T-cell (primary cell): ENCODE results near the gene PRTN3. TPM values are rescaled to one million over a fixed set of nuclear protein-coding genes. Genes with fewer than 3 reads are reported as not detected.

Experiments used
- ATAC-seq, 4 experiments: fragments of 200-7000 bp in 3 of 4; fragments of 150-1000 bp in 1 of 4; cut with Tn5 transposase; replicated peaks in 1 of 4; 1 replicate in 3 of 4; 2 replicates in 1 of 4; pipeline ENCODE4 v1.10.0; 2021; ENCODE audit warnings: moderate library complexity in 3 of 4, mild to moderate bottlenecking in 2 of 4, moderate number of reproducible peaks in 1 of 4
- CTCF ChIA-PET, 2 donors: fragments of 300-600 bp; sonication (Branson Sonifier 250); formaldehyde crosslinking; loops; one replicate each; lab custom pipeline; 2022; ENCODE audit warnings: antibody characterized with exemption in 2 of 2; lab: Charles Lee
- POLR2A ChIA-PET, 2 donors: fragments of 300-600 bp; sonication (Branson Sonifier 250); formaldehyde crosslinking; loops; one replicate each; lab custom pipeline; 2022; ENCODE audit warnings: antibody characterized with exemption in 2 of 2; lab: Charles Lee
- DNase-seq, 35 experiments: peaks; one replicate each; pipeline versions ENCODE4 v3.0.0 to v3.0.0-alpha.2; 2013 to 2023
- H3K27ac ChIP-seq: one replicate; pipeline ENCODE4 v1.5.1; 2013; ENCODE audit warnings: low read length
- H3K27me3 ChIP-seq, 2 experiments: replicated peaks in 1 of 2; 1 replicate in 1 of 2; 2 replicates in 1 of 2; pipeline versions ENCODE4 v1.6.1 to v1.7.0; 2013; ENCODE audit warnings: low read length in 1 of 2, mixed read lengths in 1 of 2; ENCODE audit not compliant: control insufficient read depth in 2 of 2, insufficient read depth in 2 of 2; ENCODE audit errors: extremely low read depth in 1 of 2
- H3K36me3 ChIP-seq, 2 donors: 1 replicate in 1 of 2; 2 replicates in 1 of 2; pipeline versions ENCODE4 v1.6.1 to v1.7.0; 2013; ENCODE audit warnings: low read length in 1 of 2; ENCODE audit not compliant: control insufficient read depth in 2 of 2, insufficient read depth in 1 of 2; ENCODE audit errors: extremely low read depth in 1 of 2
- H3K4me1 ChIP-seq, 2 experiments: 1 replicate in 1 of 2; 2 replicates in 1 of 2; pipeline versions ENCODE4 v1.6.1 to v1.7.0; 2013; ENCODE audit warnings: low read length in 2 of 2, mixed read lengths in 1 of 2; ENCODE audit not compliant: insufficient read depth in 2 of 2, control insufficient read depth in 1 of 2; ENCODE audit errors: extremely low read depth in 1 of 2
- H3K4me3 ChIP-seq, 2 donors: 1 replicate in 1 of 2; 2 replicates in 1 of 2; pipeline versions ENCODE4 v1.5.1 to v1.7.0; 2013; ENCODE audit warnings: mild to moderate bottlenecking in 2 of 2, low read length in 1 of 2, moderate library complexity in 1 of 2; ENCODE audit not compliant: control insufficient read depth in 1 of 2; ENCODE audit errors: extremely low read depth in 1 of 2
- H3K9me3 ChIP-seq: 2 replicates; pipeline ENCODE4 v1.7.0; 2013
- H3K27ac Mint-ChIP-seq, 2 donors: one replicate each; pipeline ENCODE4 v1.8.0; 2020 to 2021; ENCODE audit warnings: mild to moderate bottlenecking in 2 of 2, mixed read lengths in 2 of 2
- H3K27me3 Mint-ChIP-seq, 2 donors: one replicate each; pipeline ENCODE4 v1.8.0; 2021 to 2022; ENCODE audit warnings: mixed read lengths in 2 of 2
- H3K36me3 Mint-ChIP-seq: one replicate; pipeline ENCODE4 v1.8.0; 2021; ENCODE audit warnings: mixed read lengths
- H3K4me1 Mint-ChIP-seq, 3 donors: one replicate each; pipeline ENCODE4 v1.8.0; 2020 to 2022; ENCODE audit warnings: mixed read lengths in 3 of 3, mild to moderate bottlenecking in 1 of 3
- H3K4me3 Mint-ChIP-seq, 3 donors: one replicate each; pipeline ENCODE4 v1.8.0; 2020 to 2022; ENCODE audit warnings: mild to moderate bottlenecking in 3 of 3, mixed read lengths in 3 of 3, moderate library complexity in 3 of 3
- H3K9me3 Mint-ChIP-seq, 3 donors: one replicate each; pipeline ENCODE4 v1.8.0; 2020 to 2022; ENCODE audit warnings: mixed read lengths in 3 of 3
- WGBS: methylation state at CpG from one replicate; pipeline ENCODE4 v1.1.5; 2013; ENCODE audit warnings: missing lambda C conversion rate; ENCODE audit not compliant: insufficient coverage; 5-methylcytosine and 5-hydroxymethylcytosine counted together
- total RNA-seq, 35 experiments: library from RNA in 6 of 35; stranded (reverse) in 6 of 35; fragments of 120-200 nt in 1 of 35; gene quantifications; one replicate each; pipeline versions ENCODE4 v1.2.1 to v1.2.4 and lab custom pipeline; 2013 to 2026

PRTN3 gene
- total RNA-seq, 5 donors from 2014 or later (not counting 1 experiment from before 2014, with no cell fraction given): 0.50 TPM; not detected in 4

- no peaks in the 10 kb centered on the region for H3K9me3 ChIP-seq
- ChIA-PET CTCF (no interaction called here), POLR2A (no interaction called here)
- H3K4me3 Mint-ChIP-seq: peak overlapping the region in 1 of 3 donors; percentile 9
- peaks cover 27% of the 10 kb centered on the region for H3K36me3 Mint-ChIP-seq
- DNase-seq (no peak), ATAC-seq (no peak)
- H3K27ac ChIP-seq: no peak overlapping the region
- H3K4me1 Mint-ChIP-seq: peaks cover 49 to 66% (median 58%) of the 10 kb centered on the region in 3 donors
- H3K27me3 ChIP-seq: no peaks in the 10 kb centered on the region
- H3K36me3 ChIP-seq: peaks cover 53 to 66% of the 10 kb centered on the region in 2 donors
- H3K4me3 ChIP-seq: no peak overlapping the region
- peaks cover 25 to 60% of the 10 kb centered on the region in 2 experiments for H3K4me1 ChIP-seq
- 90% methylated on average over 17 of the region's 17 CpGs for WGBS
- H3K27ac Mint-ChIP-seq: peak overlapping the region in 1 of 2 donors; percentile 34
- H3K27me3 Mint-ChIP-seq: no peaks in the 10 kb centered on the region
- no peaks in the 10 kb centered on the region for H3K9me3 Mint-ChIP-seq
Measured at GRCh38 chr19:803099-803561, 37.7 kb upstream of the PRTN3 start.

GRCh38 chr19:803686-804418 lies 36.9 kb upstream of the PRTN3 start:
- peaks cover 25 to 53% of the 10 kb centered on the region in 2 experiments for H3K4me1 ChIP-seq
- Mint-ChIP-seq H3K4me3 (peak overlapping the region in 2 of 3 donors; percentile 9 to 30), H3K27ac (peak overlapping the region in 1 of 2 donors; percentile 34), H3K4me1 (peaks cover 48 to 64% (median 56%) of the 10 kb centered on the region in 3 donors), H3K9me3 (no peaks in the 10 kb centered on the region), H3K27me3 (no peaks in the 10 kb centered on the region), H3K36me3 (peaks cover 27% of the 10 kb centered on the region)
- H3K4me3 ChIP-seq: no peak overlapping the region
- H3K9me3 ChIP-seq: no peaks in the 10 kb centered on the region
- WGBS: 79% methylated on average over 29 of the region's 31 CpGs
- H3K27me3 ChIP-seq: no peaks in the 10 kb centered on the region
- ChIA-PET CTCF (no interaction called here), POLR2A (no interaction called here)
- ATAC-seq (no peak), DNase-seq (peak in 1 of 35 experiments; percentile 11)
- no peak overlapping the region for H3K27ac ChIP-seq
- H3K36me3 ChIP-seq: peaks cover 53 to 73% of the 10 kb centered on the region in 2 donors

- no peak overlapping the region for H3K4me3 ChIP-seq
- Mint-ChIP-seq H3K27ac (no peak overlapping the region), H3K4me3 (no peak overlapping the region), H3K27me3 (no peaks in the 10 kb centered on the region), H3K36me3 (peaks cover 27% of the 10 kb centered on the region), H3K4me1 (peaks cover 41 to 58% (median 49%) of the 10 kb centered on the region in 3 donors), H3K9me3 (no peaks in the 10 kb centered on the region)
- DNase-seq (peak in 1 of 35 experiments; percentile 1), ATAC-seq (no peak)
- CTCF ChIA-PET: no interaction called here
- peaks cover 21 to 46% of the 10 kb centered on the region in 2 experiments for H3K4me1 ChIP-seq
- WGBS: 93% methylated on average over 49 of the region's 53 CpGs
- H3K27me3 ChIP-seq: no peaks in the 10 kb centered on the region
- POLR2A ChIA-PET: no interaction called here
- H3K36me3 ChIP-seq: peaks cover 56 to 77% of the 10 kb centered on the region in 2 donors
- H3K27ac ChIP-seq: no peak overlapping the region
- H3K9me3 ChIP-seq: no peaks in the 10 kb centered on the region
Measured at GRCh38 chr19:804419-805165, 36.2 kb upstream of the PRTN3 start.

GRCh38 chr19:805166-805551 lies 35.6 kb upstream of the PRTN3 start:
- CTCF ChIA-PET: no interaction called here

GRCh38 chr19:805600-806550 lies 34.9 kb upstream of the PRTN3 start:
- Histone ChIP-seq H3K27me3 (no peaks in the 10 kb centered on the region), H3K36me3 (peaks cover 66 to 84% of the 10 kb centered on the region in 2 donors), H3K4me1 (peaks cover 17 to 33% of the 10 kb centered on the region in 2 experiments), H3K9me3 (no peaks in the 10 kb centered on the region), H3K27ac (no peak overlapping the region), H3K4me3 (no peak overlapping the region)
- 94% methylated on average over 73 of the region's 93 CpGs for WGBS
- DNase-seq: peak in 1 of 35 experiments; percentile 1
- H3K27me3 Mint-ChIP-seq: no peaks in the 10 kb centered on the region
- no peak overlapping the region for H3K27ac Mint-ChIP-seq
- peak in 1 of 4 experiments; percentile 11 for ATAC-seq
- H3K9me3 Mint-ChIP-seq: no peaks in the 10 kb centered on the region
- POLR2A ChIA-PET: no interaction called here
- no peak overlapping the region for H3K4me3 Mint-ChIP-seq
- CTCF ChIA-PET: no interaction called here
- H3K4me1 Mint-ChIP-seq: peaks cover 28 to 45% (median 37%) of the 10 kb centered on the region in 3 donors
- peaks cover 27% of the 10 kb centered on the region for H3K36me3 Mint-ChIP-seq

More at GRCh38 chr19:805166-805551, 35.6 kb upstream of the PRTN3 start:
- Mint-ChIP-seq H3K9me3 (no peaks in the 10 kb centered on the region), H3K27ac (no peak overlapping the region), H3K4me1 (peaks cover 35 to 52% (median 43%) of the 10 kb centered on the region in 3 donors), H3K27me3 (no peaks in the 10 kb centered on the region), H3K4me3 (no peak overlapping the region), H3K36me3 (peaks cover 27% of the 10 kb centered on the region)
- 93% methylated on average over 28 of the region's 33 CpGs for WGBS
- Histone ChIP-seq H3K36me3 (peaks cover 61 to 81% of the 10 kb centered on the region in 2 donors), H3K4me3 (no peak overlapping the region), H3K4me1 (peaks cover 21 to 40% of the 10 kb centered on the region in 2 experiments), H3K9me3 (no peaks in the 10 kb centered on the region), H3K27ac (no peak overlapping the region), H3K27me3 (no peaks in the 10 kb centered on the region)
- no peak for ATAC-seq
- no peak for DNase-seq
- POLR2A ChIA-PET: no interaction called here
